ENCODE results near the gene TSC22D2. TPM values are rescaled to one million over a fixed set of nuclear protein-coding genes. Genes with fewer than 3 reads are reported as not detected.

TSC22D2 gene
- total RNA-seq, 2 experiments from 2014 or later: 47.3 to 49.3 TPM

DNA sequence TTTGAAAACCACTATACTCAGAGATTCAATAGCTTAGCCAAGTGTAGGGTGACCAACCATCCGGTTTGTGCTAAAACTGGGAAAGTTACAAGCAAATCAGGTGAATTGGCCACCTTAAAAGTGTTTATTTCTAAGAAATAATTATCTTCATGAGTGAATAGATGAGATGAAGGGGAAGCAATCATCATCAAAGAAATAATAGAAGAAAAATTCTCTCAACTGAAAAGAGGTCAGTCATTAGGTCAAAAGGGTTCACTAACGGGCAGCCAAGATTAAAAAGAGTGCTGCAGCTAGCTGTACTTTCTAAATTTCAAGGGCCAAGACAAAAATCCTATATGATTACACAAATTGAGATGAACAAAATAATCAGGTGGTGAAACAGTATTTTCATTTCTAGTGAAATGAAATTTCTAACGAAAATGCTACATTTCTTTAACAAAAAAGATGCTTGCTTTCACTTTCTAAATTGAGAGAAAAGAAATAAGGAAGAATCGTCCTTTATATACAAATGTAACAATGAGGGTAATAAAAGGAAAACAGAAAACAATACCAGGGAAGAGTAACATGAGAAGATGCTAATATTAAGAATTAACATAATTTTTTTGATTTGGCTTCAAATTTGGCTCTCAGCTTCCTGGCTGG, 34.7 kb upstream of the TSC22D2 start:
- H3K36me3 ChIP-seq (ENCODE audit: insufficient read depth, low read length): no peaks in the 10 kb centered on the region
- no peak overlapping the region for H3K27ac ChIP-seq (ENCODE audit: low read depth in 1 of 2, low read length in 2 of 2)
- Mint-ChIP-seq H3K27ac (no peak overlapping the region), H3K4me3 (no peak overlapping the region), H3K27me3 (no peaks in the 10 kb centered on the region), H3K4me1 (ENCODE audit: low read depth) (no peaks in the 10 kb centered on the region), H3K9me3 (no peaks in the 10 kb centered on the region), H3K36me3 (ENCODE audit: low read depth) (no peaks in the 10 kb centered on the region)
- no peaks in the 10 kb centered on the region for H3K9me3 ChIP-seq (ENCODE audit: control insufficient read depth in 1 of 2, insufficient read depth in 1 of 2, low read length in 2 of 2)
- CTCF ChIA-PET: interaction anchor here (1.1 kb wide), 1 partner anchor 122 kb away, joined by 3 read pairs; no protein-coding TSS in a partner anchor
- POLR2A ChIA-PET: no interaction called here
- no peaks in the 10 kb centered on the region for H3K27me3 ChIP-seq (ENCODE audit: control insufficient read depth in 1 of 2, insufficient read depth in 2 of 2, low read length in 2 of 2)
- H3K4me3 ChIP-seq (ENCODE audit: low read length): peak overlapping the region; percentile 6
- intact Hi-C loops (cut with DNase I, micrococcal nuclease): loop anchor here in 1 of 2 experiments (5.0 kb wide), 1 partner anchor 39 kb away; no protein-coding TSS in a partner anchor
- TF ChIP-seq, protein P1, sequence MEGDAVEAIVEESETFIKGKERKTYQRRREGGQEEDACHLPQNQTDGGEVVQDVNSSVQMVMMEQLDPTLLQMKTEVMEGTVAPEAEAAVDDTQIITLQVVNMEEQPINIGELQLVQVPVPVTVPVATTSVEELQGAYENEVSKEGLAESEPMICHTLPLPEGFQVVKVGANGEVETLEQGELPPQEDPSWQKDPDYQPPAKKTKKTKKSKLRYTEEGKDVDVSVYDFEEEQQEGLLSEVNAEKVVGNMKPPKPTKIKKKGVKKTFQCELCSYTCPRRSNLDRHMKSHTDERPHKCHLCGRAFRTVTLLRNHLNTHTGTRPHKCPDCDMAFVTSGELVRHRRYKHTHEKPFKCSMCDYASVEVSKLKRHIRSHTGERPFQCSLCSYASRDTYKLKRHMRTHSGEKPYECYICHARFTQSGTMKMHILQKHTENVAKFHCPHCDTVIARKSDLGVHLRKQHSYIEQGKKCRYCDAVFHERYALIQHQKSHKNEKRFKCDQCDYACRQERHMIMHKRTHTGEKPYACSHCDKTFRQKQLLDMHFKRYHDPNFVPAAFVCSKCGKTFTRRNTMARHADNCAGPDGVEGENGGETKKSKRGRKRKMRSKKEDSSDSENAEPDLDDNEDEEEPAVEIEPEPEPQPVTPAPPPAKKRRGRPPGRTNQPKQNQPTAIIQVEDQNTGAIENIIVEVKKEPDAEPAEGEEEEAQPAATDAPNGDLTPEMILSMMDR (IDR thresholded peaks at IDR 0.05): no peak
- no peak for DNase-seq
- no peaks in the 10 kb centered on the region for H3K4me1 ChIP-seq (ENCODE audit: insufficient read depth, low read length)
- ATAC-seq (ENCODE audit: poor library complexity): no peak

DNA sequence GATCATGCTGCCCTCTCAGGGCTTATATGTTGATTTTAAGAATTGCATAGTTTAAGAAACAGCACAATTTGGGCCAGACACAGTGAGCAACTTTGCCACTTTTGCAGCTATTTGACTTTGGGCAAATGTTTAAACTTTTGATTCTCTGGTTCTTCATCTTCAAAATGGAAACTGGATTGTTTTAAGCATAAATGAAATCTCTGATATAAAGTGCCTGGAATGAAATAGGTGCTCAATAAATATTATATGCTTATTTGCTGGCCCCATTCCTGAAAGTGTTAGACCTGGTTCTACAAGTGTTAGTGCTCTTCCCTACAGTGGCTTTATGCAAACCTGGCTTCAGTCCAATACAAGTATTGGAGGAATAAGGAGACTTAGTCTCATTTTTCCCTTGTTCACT, 33.1 kb upstream of the TSC22D2 start:
- H3K36me3 ChIP-seq (ENCODE audit: insufficient read depth, low read length): no peaks in the 10 kb centered on the region
- no peaks in the 10 kb centered on the region for H3K27me3 ChIP-seq (ENCODE audit: control insufficient read depth in 1 of 2, insufficient read depth in 2 of 2, low read length in 2 of 2)
- no peaks in the 10 kb centered on the region for H3K9me3 Mint-ChIP-seq
- intact Hi-C loops (cut with DNase I, micrococcal nuclease): loop anchor here in 1 of 2 experiments (5.0 kb wide), 1 partner anchor 37 kb away; no protein-coding TSS in a partner anchor
- ATAC-seq (ENCODE audit: poor library complexity) (no peak), DNase-seq (no peak)
- TF ChIP-seq, protein P1 (IDR thresholded peaks at IDR 0.05): no peak
- no peaks in the 10 kb centered on the region for H3K36me3 Mint-ChIP-seq (ENCODE audit: low read depth)
- H3K27me3 Mint-ChIP-seq: no peaks in the 10 kb centered on the region
- no peak overlapping the region for H3K4me3 Mint-ChIP-seq
- H3K27ac ChIP-seq (ENCODE audit: low read depth in 1 of 2, low read length in 2 of 2): no peak overlapping the region
- H3K4me3 ChIP-seq (ENCODE audit: low read length): no peak overlapping the region
- ChIA-PET CTCF (no interaction called here), POLR2A (no interaction called here)
- H3K9me3 ChIP-seq (ENCODE audit: control insufficient read depth in 1 of 2, insufficient read depth in 1 of 2, low read length in 2 of 2): no peaks in the 10 kb centered on the region
- H3K4me1 Mint-ChIP-seq (ENCODE audit: low read depth): no peaks in the 10 kb centered on the region
- H3K27ac Mint-ChIP-seq: no peak overlapping the region
- H3K4me1 ChIP-seq (ENCODE audit: insufficient read depth, low read length): no peaks in the 10 kb centered on the region

DNA sequence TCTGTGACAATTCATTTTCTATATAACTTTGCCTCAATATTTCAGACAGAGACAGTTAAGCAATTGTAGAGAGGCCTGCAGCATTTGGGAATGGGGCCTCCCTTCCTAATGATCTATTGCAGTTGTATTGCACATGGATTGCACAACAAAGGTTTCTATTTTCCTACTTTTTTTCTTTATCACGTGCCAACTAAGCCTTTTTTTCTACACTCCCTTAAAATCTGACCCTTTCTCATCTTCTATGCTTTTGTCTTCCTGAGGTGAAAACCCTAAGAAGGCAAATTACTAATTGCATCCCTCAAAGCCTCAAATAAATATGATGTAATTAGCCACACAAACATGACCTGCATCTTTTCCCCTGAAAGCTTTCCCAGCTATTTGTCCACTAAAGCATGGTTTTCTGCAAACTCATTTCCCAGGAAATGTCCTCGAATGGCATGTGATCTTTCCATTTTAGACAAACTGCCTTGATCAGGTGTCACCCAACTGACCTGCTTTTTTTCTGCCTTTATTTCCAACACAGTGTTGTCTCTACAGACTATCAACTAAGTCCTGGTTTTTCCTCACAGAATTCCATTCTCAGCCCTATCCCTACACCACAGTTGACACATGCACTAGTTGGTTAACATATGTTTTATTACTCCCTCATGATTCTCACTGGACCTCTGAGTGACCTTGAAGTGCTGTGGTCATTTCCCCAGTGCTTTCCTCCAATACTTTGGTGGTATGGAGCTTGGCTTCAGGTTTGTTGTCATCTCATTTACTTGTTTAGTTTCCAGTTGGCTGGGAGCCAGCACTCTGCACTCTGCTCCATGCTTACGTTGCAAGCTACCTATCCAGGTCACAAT, 31.9 kb upstream of the TSC22D2 start:
- Histone ChIP-seq H3K4me1 (ENCODE audit: insufficient read depth, low read length) (no peaks in the 10 kb centered on the region), H3K27ac (ENCODE audit: low read depth in 1 of 2, low read length in 2 of 2) (no peak overlapping the region), H3K9me3 (ENCODE audit: control insufficient read depth in 1 of 2, insufficient read depth in 1 of 2, low read length in 2 of 2) (no peaks in the 10 kb centered on the region), H3K36me3 (ENCODE audit: insufficient read depth, low read length) (no peaks in the 10 kb centered on the region), H3K4me3 (ENCODE audit: low read length) (no peak overlapping the region), H3K27me3 (ENCODE audit: control insufficient read depth in 1 of 2, insufficient read depth in 2 of 2, low read length in 2 of 2) (no peaks in the 10 kb centered on the region)
- Mint-ChIP-seq H3K27ac (no peak overlapping the region), H3K27me3 (no peaks in the 10 kb centered on the region), H3K36me3 (ENCODE audit: low read depth) (no peaks in the 10 kb centered on the region), H3K4me1 (ENCODE audit: low read depth) (no peaks in the 10 kb centered on the region), H3K4me3 (no peak overlapping the region), H3K9me3 (no peaks in the 10 kb centered on the region)
- TF ChIP-seq, protein P1 (IDR thresholded peaks at IDR 0.05): no peak
- intact Hi-C loops (cut with DNase I, micrococcal nuclease): no loop called here
- ATAC-seq (ENCODE audit: poor library complexity): no peak
- ChIA-PET POLR2A (no interaction called here), CTCF (interaction anchor here (0.7 kb wide), 1 partner anchor 10 kb away, joined by 3 read pairs; no protein-coding TSS in a partner anchor)
- DNase-seq: no peak

All from CD4-positive, alpha-beta T cell (primary cell).